Measurements from ENCODE around the gene MC5R.
A peak's percentile ranks its signal among the peaks of the same experiment; 100 is the strongest.

The MC5R gene

GRCh38 chr18:13809043-13809430 is 14.9 kb upstream of the MC5R start:
- POLR2A ChIA-PET: no interaction called here
- TF ChIP-seq SP1 (IDR thresholded peaks at IDR 0.05): no peak
- TF ChIP-seq CTBP1 (IDR thresholded peaks at IDR 0.05; ENCODE audit: borderline replicate concordance): no peak
- no peak for TF ChIP-seq BHLHE40 (IDR thresholded peaks at IDR 0.05; ENCODE audit: borderline replicate concordance)
- no peak for TF ChIP-seq ARNT (IDR thresholded peaks at IDR 0.05)
- no peak for TF ChIP-seq FOXK2 (IDR thresholded peaks at IDR 0.05)
- TF ChIP-seq LEF1 (IDR thresholded peaks at IDR 0.05; ENCODE audit: borderline replicate concordance): no peak
- no peak for TF ChIP-seq NFRKB (IDR thresholded peaks at IDR 0.05)
- CTCF ChIA-PET: interaction anchor here (1.4 kb wide), 1 partner anchor 12 kb away, joined by 4 read pairs; no protein-coding TSS in a partner anchor
- DNase-seq (ENCODE audit: extremely low spot score): no peak

DNA sequence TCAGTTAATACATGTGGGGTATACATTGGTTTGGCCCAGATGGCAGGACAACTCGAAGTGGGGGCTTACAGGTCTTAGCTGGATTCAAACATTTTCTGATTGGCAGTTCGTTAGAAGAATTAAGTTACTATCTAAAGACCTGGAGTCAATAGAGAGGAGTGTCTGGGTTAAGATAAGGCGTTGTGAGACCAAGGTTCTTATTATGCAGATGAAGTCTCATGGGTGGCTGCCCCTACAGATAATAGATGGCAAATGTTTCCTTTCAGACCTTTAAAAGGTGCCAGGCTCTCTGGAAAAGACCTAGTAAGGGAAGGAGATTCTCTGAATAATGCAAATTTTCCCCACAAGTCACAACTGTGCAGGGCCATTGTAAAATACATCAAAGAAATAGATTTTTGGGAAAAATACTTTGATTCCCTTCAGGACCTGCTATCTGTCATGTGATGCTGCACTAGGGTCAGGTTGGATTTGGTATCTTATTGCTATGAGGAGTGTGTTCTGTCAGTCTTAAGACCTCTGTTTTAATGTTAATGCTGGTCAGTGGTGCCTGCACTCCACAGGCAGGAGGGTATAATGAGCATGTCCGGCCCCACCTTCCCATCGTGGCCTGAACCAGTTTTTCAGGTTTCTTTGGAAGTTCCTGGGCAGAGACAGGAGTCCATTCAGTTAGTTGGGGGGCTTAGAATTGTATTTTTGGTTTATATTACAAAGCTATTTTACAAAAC is 14.3 kb upstream of the MC5R start:
- CTCF ChIA-PET: interaction anchor here (1.4 kb wide), 1 partner anchor 11 kb away, joined by 4 read pairs; no protein-coding TSS in a partner anchor
- TF ChIP-seq TARDBP (IDR thresholded peaks at IDR 0.05) (no peak), NFRKB (IDR thresholded peaks at IDR 0.05) (no peak), ARNT (IDR thresholded peaks at IDR 0.05) (no peak), SUZ12 (IDR thresholded peaks at IDR 0.05) (no peak), LEF1 (IDR thresholded peaks at IDR 0.05; ENCODE audit: borderline replicate concordance) (no peak), FOXK2 (IDR thresholded peaks at IDR 0.05) (no peak), ELF4 (IDR thresholded peaks at IDR 0.05) (no peak), HDGF (IDR thresholded peaks at IDR 0.05; ENCODE audit: borderline replicate concordance) (no peak), ZNF384 (IDR thresholded peaks at IDR 0.05) (no peak), FOXA1 (IDR thresholded peaks at IDR 0.05) (no peak), CTBP1 (IDR thresholded peaks at IDR 0.05; ENCODE audit: borderline replicate concordance) (no peak), SP1 (IDR thresholded peaks at IDR 0.05) (no peak), L3MBTL2 (conservative IDR thresholded peaks at IDR 0.05) (no peak), BHLHE40 (IDR thresholded peaks at IDR 0.05; ENCODE audit: borderline replicate concordance) (no peak), FOXM1 (IDR thresholded peaks at IDR 0.05; ENCODE audit: borderline replicate concordance) (no peak)
- TF ChIP-seq, protein P1, sequence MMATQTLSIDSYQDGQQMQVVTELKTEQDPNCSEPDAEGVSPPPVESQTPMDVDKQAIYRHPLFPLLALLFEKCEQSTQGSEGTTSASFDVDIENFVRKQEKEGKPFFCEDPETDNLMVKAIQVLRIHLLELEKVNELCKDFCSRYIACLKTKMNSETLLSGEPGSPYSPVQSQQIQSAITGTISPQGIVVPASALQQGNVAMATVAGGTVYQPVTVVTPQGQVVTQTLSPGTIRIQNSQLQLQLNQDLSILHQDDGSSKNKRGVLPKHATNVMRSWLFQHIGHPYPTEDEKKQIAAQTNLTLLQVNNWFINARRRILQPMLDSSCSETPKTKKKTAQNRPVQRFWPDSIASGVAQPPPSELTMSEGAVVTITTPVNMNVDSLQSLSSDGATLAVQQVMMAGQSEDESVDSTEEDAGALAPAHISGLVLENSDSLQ (IDR thresholded peaks at IDR 0.05): no peak
- no peak for DNase-seq (ENCODE audit: extremely low spot score)
- POLR2A ChIA-PET: no interaction called here

GRCh38 chr18:13810950-13811485 is 12.9 kb upstream of the MC5R start:
- POLR2A ChIA-PET: no interaction called here

GRCh38 chr18:13811993-13812392 is 12.0 kb upstream of the MC5R start:
- peak; percentile 33 for DNase-seq (ENCODE audit: extremely low spot score)
- no peak for TF ChIP-seq ZNF384 (IDR thresholded peaks at IDR 0.05)
- no peak for TF ChIP-seq FOXA1 (IDR thresholded peaks at IDR 0.05)
- no peak for TF ChIP-seq ARNT (IDR thresholded peaks at IDR 0.05)
- TF ChIP-seq HDGF (IDR thresholded peaks at IDR 0.05; ENCODE audit: borderline replicate concordance): no peak
- TF ChIP-seq FOXM1 (IDR thresholded peaks at IDR 0.05; ENCODE audit: borderline replicate concordance): no peak
- CTCF ChIA-PET: interaction anchor here (1.5 to 3.6 kb wide), 3 partner anchors 12 to 275 kb away, joined by 3 to 18 read pairs (median 9); partner anchors contain the start of gene MC5R
- POLR2A ChIA-PET: no interaction called here

More at GRCh38 chr18:13810950-13811485, 12.9 kb upstream of the MC5R start:
- no peak for DNase-seq (ENCODE audit: extremely low spot score)
- no peak for TF ChIP-seq BHLHE40 (IDR thresholded peaks at IDR 0.05; ENCODE audit: borderline replicate concordance)
- no peak for TF ChIP-seq ARNT (IDR thresholded peaks at IDR 0.05)
- no peak for TF ChIP-seq FOXM1 (IDR thresholded peaks at IDR 0.05; ENCODE audit: borderline replicate concordance)
- TF ChIP-seq CTBP1 (IDR thresholded peaks at IDR 0.05; ENCODE audit: borderline replicate concordance): no peak
- TF ChIP-seq LEF1 (IDR thresholded peaks at IDR 0.05; ENCODE audit: borderline replicate concordance): no peak
- no peak for TF ChIP-seq L3MBTL2 (conservative IDR thresholded peaks at IDR 0.05)
- no peak for TF ChIP-seq FOXK2 (IDR thresholded peaks at IDR 0.05)
- TF ChIP-seq SUZ12 (IDR thresholded peaks at IDR 0.05): no peak
- no peak for TF ChIP-seq HDGF (IDR thresholded peaks at IDR 0.05; ENCODE audit: borderline replicate concordance)
- TF ChIP-seq ELF4 (IDR thresholded peaks at IDR 0.05): no peak
- no peak for TF ChIP-seq ZNF384 (IDR thresholded peaks at IDR 0.05)
- no peak for TF ChIP-seq SP1 (IDR thresholded peaks at IDR 0.05)
- TF ChIP-seq, protein P1 (IDR thresholded peaks at IDR 0.05): no peak
- CTCF ChIA-PET: interaction anchor here (3.6 kb wide), 1 partner anchor 276 kb away, joined by 18 read pairs; no protein-coding TSS in a partner anchor

DNA sequence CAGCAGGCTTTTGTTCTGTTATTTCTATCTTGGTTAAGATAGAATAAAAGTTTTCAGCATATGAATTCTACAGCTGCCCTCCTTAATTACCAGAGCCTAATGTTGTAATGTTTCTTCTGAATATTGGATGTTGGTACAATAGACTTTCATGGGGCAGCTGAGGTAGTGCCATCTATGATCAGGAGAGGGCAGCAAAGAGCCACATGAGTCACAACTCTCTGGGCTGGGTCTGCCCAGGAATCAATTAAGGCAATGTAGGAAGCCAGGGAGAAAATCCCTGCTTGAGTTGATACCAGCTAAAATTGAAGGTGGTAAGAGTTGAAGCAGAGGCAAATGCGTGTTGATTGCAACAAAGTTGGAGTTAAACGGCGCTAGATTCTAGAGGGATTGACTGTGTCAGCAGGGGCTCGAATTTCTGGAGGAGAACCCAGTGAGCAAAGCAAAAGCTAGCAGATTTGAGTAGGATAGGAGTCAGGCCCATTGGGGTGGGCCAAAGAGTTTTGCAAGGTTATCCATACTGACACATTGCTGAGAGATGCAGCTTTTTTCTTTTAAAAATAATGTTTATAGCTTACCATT is 10.6 kb upstream of the MC5R start:
- CTCF ChIA-PET: interaction anchor here (0.7 to 3.6 kb wide), 6 partner anchors 10 to 274 kb away, joined by 3 to 18 read pairs (median 4); partner anchors contain the start of gene MC5R
- POLR2A ChIA-PET: no interaction called here
- peak; percentile 61 for DNase-seq (ENCODE audit: extremely low spot score)
- TF ChIP-seq HDGF (IDR thresholded peaks at IDR 0.05; ENCODE audit: borderline replicate concordance) (no peak), ZNF384 (IDR thresholded peaks at IDR 0.05) (no peak), LEF1 (IDR thresholded peaks at IDR 0.05; ENCODE audit: borderline replicate concordance) (no peak), FOXM1 (IDR thresholded peaks at IDR 0.05; ENCODE audit: borderline replicate concordance) (no peak), FOXA1 (IDR thresholded peaks at IDR 0.05) (no peak)

- no peak for DNase-seq (ENCODE audit: extremely low spot score)
- CTCF ChIA-PET: no interaction called here
- POLR2A ChIA-PET: no interaction called here
- TF ChIP-seq CTBP1 (IDR thresholded peaks at IDR 0.05; ENCODE audit: borderline replicate concordance) (no peak), TARDBP (IDR thresholded peaks at IDR 0.05) (no peak), FOXA1 (IDR thresholded peaks at IDR 0.05) (no peak), SUZ12 (IDR thresholded peaks at IDR 0.05) (no peak), FOXM1 (IDR thresholded peaks at IDR 0.05; ENCODE audit: borderline replicate concordance) (no peak), FOXK2 (IDR thresholded peaks at IDR 0.05) (no peak), ELF4 (IDR thresholded peaks at IDR 0.05) (no peak), SP1 (IDR thresholded peaks at IDR 0.05) (no peak), L3MBTL2 (conservative IDR thresholded peaks at IDR 0.05) (no peak), ZNF384 (IDR thresholded peaks at IDR 0.05) (no peak)
Measured at GRCh38 chr18:13826209-13826608, 2.3 kb downstream of the MC5R start.

Measured in HEK293T (cell line).